ENCODE measurements around the gene CFL1. TPM values are rescaled to one million over a fixed set of nuclear protein-coding genes. Genes with fewer than 3 reads are reported as not detected.
A peak's percentile ranks its signal among the peaks of the same experiment; 100 is the strongest.

CFL1 gene
- total RNA-seq, 4 donors from 2014 or later: 961 to 2,313 (median 1,456) TPM

- Histone ChIP-seq H3K27me3 (no peaks in the 10 kb centered on the region), H3K9me3 (no peaks in the 10 kb centered on the region), H3K4me1 (peaks cover 0 to 22% (median 9%) of the 10 kb centered on the region in 4 donors), H3K36me3 (peaks cover 0 to 20% (median 0%) of the 10 kb centered on the region in 3 donors), H3K27ac (no peak overlapping the region), H3K4me3 (no peak overlapping the region)
- no peak for TF ChIP-seq CTCF (IDR thresholded peaks at IDR 0.05)
- TF ChIP-seq POLR2A (IDR thresholded peaks at IDR 0.05): no peak
- DNase-seq: peak in 1 of 3 donors; percentile 47
These were observed 12.3 kb upstream of the CFL1 start for GRCh38 chr11:65870307-65870658.

GRCh38 chr11:65869643-65870306 lies 11.8 kb upstream of the CFL1 start:
- Histone ChIP-seq H3K27ac (no peak overlapping the region), H3K9me3 (no peaks in the 10 kb centered on the region), H3K4me3 (no peak overlapping the region), H3K36me3 (peaks cover 0 to 25% (median 0%) of the 10 kb centered on the region in 3 donors), H3K27me3 (no peaks in the 10 kb centered on the region), H3K4me1 (peaks cover 0 to 22% (median 9%) of the 10 kb centered on the region in 4 donors)
- TF ChIP-seq CTCF (IDR thresholded peaks at IDR 0.05): no peak
- TF ChIP-seq POLR2A (IDR thresholded peaks at IDR 0.05): no peak
- DNase-seq: peak in 1 of 3 donors; percentile 46

GRCh38 chr11:65868907-65869306 lies 10.9 kb upstream of the CFL1 start:
- DNase-seq: no peak

GRCh38 chr11:65868076-65868667 lies 10.2 kb upstream of the CFL1 start:
- Histone ChIP-seq H3K4me1 (peaks cover 0 to 20% (median 9%) of the 10 kb centered on the region in 4 donors), H3K27ac (no peak overlapping the region)

More at GRCh38 chr11:65868907-65869306, 10.9 kb upstream of the CFL1 start:
- no peak overlapping the region for H3K27ac ChIP-seq
- H3K4me3 ChIP-seq: no peak overlapping the region
- H3K36me3 ChIP-seq: peaks cover 0 to 33% (median 0%) of the 10 kb centered on the region in 3 donors
- no peaks in the 10 kb centered on the region for H3K9me3 ChIP-seq
- H3K27me3 ChIP-seq: no peaks in the 10 kb centered on the region
- peaks cover 0 to 22% (median 9%) of the 10 kb centered on the region in 4 donors for H3K4me1 ChIP-seq
- TF ChIP-seq POLR2A (IDR thresholded peaks at IDR 0.05): no peak
- no peak for TF ChIP-seq CTCF (IDR thresholded peaks at IDR 0.05)

More at GRCh38 chr11:65868076-65868667, 10.2 kb upstream of the CFL1 start:
- TF ChIP-seq CTCF (IDR thresholded peaks at IDR 0.05): no peak
- no peak for TF ChIP-seq POLR2A (IDR thresholded peaks at IDR 0.05)
- Histone ChIP-seq H3K9me3 (no peaks in the 10 kb centered on the region), H3K36me3 (peaks cover 0 to 41% (median 0%) of the 10 kb centered on the region in 3 donors), H3K27me3 (no peaks in the 10 kb centered on the region), H3K4me3 (no peak overlapping the region)
- no peak for DNase-seq
